Stromal cell of bone marrow (primary cell): ENCODE measurements around the gene ASRGL1.

ENCODE experiments used
- DNase-seq: peaks from one replicate; pipeline ENCODE4 v3.0.0-alpha.2; 2012; ENCODE audit warnings: low read depth

ASRGL1 gene

GRCh38 chr11:62416596-62416995, 79.3 kb downstream of the ASRGL1 start:
- DNase-seq, result no peak

GRCh38 chr11:62418136-62418535, 80.9 kb downstream of the ASRGL1 start:
- no peak for DNase-seq

GRCh38 chr11:62418733-62419132, 81.5 kb downstream of the ASRGL1 start, which contains the start of gene SCGB1A1:
Gene SCGB1A1, plus strand, starts transcription at chr11:62419033. Its CDS starts 63 bp downstream, at chr11:62419096.
- DNase-seq, result no peak

- DNase-seq, result no peak
Measured at GRCh38 chr11:62419314-62419929, 82.2 kb downstream of the ASRGL1 start.

- no peak for DNase-seq
Measured at GRCh38 chr11:62419943-62420342, 82.7 kb downstream of the ASRGL1 start.

- DNase-seq, result no peak
Measured at GRCh38 chr11:62420882-62421281, 83.6 kb downstream of the ASRGL1 start.

GRCh38 chr11:62421996-62422395, 84.7 kb downstream of the ASRGL1 start:
- no peak for DNase-seq

- no peak for DNase-seq
Measured at GRCh38 chr11:62423012-62423411, 85.8 kb downstream of the ASRGL1 start.

- DNase-seq, result no peak
Measured at GRCh38 chr11:62427630-62428233, 90.5 kb downstream of the ASRGL1 start.

- DNase-seq, result no peak
Measured at GRCh38 chr11:62428871-62429560, 91.8 kb downstream of the ASRGL1 start.

GRCh38 chr11:62430425-62430824, 93.2 kb downstream of the ASRGL1 start:
- DNase-seq, result no peak

GRCh38 chr11:62431171-62431901, 94.1 kb downstream of the ASRGL1 start:
- DNase-seq, result peak; percentile 66

- DNase-seq, result no peak
Measured at GRCh38 chr11:62432695-62433094, 95.4 kb downstream of the ASRGL1 start.

GRCh38 chr11:62433141-62433903, 96.1 kb downstream of the ASRGL1 start:
- DNase-seq, result no peak

GRCh38 chr11:62433904-62434276, 96.6 kb downstream of the ASRGL1 start:
- no peak for DNase-seq

GRCh38 chr11:62435846-62436660, 98.8 kb downstream of the ASRGL1 start:
- no peak for DNase-seq

- DNase-seq, result no peak
Measured at GRCh38 chr11:62437616-62438015, 100.4 kb downstream of the ASRGL1 start.

- no peak for DNase-seq
Measured at GRCh38 chr11:62438641-62439040, 101.4 kb downstream of the ASRGL1 start.

GRCh38 chr11:62439785-62440602, 102.7 kb downstream of the ASRGL1 start:
- peak; percentile 87 for DNase-seq
